Measurements from ENCODE around the gene CEP350.

The CEP350 gene

GRCh38 chr1:180163041-180163440 is 208.4 kb downstream of the CEP350 start:
- DNase-seq, result peak; percentile 38
